SW 1271 (cell line): ENCODE results near the gene OOSP4A.

Source experiments
- DNase-seq, 2 experiments: peaks; one replicate each; lab custom pipeline; 2025; lab: John Stamatoyannopoulos, UW

The OOSP4A gene

GRCh38 chr11:59963733-59964132, at the start of gene OOSP4A:
Gene OOSP4A, plus strand, starts transcription at chr11:59964033. Its CDS starts 0 bp downstream, at chr11:59964033.
- DNase-seq = no peak

DNA sequence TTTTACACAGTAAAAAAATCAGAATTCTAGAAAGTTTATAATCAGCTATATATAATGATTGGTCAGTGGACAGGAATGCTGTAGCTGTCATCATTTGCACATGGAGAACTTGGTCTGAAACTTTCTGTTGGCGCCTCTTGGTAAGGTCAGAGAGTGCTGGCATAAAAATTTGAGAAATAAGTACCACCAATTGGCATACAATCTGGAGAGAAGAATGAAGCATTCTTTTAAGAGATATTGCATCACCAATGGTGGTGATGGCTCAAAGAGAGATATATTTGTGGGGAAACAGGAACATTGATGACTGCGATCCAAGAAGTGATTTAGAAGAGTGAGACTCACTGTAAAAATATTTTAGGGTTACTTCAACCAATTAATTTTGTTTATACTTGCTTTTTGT, 45.4 kb upstream of the OOSP4A start:
- no peak for DNase-seq

GRCh38 chr11:59918987-59919589, 44.7 kb upstream of the OOSP4A start:
- DNase-seq = peak; percentile 10 to 54

DNA sequence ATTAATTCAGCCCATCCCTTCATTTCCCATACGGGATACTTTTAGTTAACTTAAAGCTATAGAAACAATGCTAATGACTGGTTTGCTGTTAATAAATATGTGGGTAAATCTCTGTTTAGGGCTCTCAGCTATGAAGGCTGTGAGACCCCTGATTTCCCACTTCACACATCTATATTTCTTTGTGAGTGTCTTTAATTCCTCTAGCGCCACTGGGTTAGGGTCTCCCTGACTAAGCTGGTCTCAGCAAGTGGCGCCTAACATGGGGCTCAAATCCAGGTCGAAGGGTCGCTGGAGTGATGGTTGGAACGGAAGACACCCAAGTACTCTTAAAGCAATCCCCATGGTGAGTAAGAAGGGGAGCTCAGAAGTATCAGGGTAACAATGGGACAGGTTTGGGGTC, 40.0 kb upstream of the OOSP4A start:
- DNase-seq = no peak

DNA sequence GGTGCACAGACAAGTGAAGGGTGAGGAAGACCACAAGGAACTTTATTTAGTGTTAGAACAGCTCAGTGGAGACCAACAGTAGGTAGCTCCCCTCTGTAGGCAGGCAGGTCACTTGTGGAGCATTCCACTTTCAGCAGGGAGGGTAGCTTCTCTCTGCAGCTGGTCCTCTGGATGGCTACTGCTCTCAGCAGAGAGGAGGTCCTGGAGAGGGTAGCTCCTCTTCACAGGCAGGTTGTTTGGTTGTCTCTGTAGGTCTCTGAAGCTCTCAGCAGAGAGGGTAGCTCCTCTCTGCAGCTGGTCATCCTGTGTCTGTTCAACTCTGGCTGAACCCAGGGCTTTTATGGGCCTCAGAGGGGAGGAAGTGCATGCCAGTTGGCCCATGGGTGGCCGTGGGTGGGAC, 32.1 kb upstream of the OOSP4A start:
- no peak for DNase-seq

DNA sequence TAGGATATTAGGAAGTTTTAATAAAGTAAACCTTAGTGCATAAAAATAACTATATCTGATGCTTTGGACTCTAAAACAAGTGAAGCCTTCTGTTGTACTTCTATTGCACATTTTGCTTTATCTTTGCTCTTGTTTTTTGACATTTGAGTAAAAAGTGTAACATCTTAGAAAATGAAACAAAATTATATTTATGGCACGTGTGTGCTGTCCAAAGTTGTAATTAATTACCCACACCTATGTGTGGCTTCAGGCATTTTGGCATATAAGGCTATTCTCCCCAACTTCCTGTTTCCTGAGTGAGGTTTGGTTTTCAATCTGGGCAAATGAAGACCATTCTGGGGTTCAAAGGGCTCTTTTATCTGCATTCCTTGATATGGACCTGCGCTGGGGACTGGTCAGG, 25.7 kb upstream of the OOSP4A start, which contains the start of gene OOSP1:
Gene OOSP1 (plus strand): TSS at position 301 of the 400 bp plus-strand sequence. CDS start 23 bp downstream, at position 324.
- no peak for DNase-seq

DNA sequence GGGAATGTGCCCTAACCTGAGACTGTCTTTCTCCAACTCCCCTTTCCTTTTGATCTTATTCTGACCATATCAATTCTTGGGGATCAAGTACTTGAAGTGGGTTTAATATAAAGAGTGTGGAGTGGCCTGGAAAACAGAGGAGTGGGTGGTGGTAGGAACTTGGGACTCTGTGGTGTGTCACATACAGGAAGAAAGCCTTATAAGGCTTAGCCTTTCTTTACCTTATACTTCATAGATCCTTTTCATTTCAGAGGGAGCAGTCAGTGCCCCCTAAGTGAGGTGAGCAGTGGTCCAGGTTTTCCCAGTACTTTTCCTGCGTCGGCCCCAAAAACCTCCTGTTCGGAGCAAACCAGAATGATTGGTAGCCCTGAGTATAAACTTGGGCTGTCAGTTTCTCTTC, 25.1 kb upstream of the OOSP4A start:
- DNase-seq = no peak

- DNase-seq = no peak
Observed at GRCh38 chr11:59939482-59939881, 24.4 kb upstream of the OOSP4A start.

- no peak for DNase-seq
Observed at GRCh38 chr11:59941091-59941490, 22.7 kb upstream of the OOSP4A start.

DNA sequence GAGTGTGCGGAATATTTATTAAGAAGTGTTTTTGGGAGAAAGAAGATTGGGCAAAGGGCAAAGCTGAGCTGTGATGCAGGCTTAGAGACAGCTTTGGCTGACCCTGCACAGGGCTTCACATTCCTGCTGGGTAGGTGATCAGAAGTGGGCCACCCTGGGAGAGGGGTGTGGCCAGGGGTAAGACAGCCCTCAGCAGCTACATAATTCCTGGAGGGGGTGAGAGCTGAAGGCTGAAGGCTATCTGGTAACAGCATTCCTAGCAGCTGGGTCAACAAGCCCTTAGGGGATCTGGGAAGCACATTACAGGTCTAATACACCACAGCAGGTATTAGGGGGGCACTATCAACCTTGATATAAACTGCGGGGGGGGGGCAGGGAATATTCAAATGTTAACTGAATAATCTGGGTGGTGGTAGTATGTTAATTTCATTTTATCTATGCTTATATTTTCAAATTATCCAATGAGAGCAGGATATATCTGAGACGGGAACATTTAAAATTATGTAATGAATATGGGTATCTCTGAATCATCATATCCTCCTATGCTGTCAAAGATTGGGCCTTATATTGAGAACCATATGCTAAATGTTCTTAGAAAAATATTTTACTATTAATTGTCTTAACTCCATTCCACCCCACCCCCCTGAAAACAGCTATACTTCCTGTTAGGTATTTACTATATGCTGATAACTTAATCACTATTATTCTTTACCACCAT, 19.7 kb upstream of the OOSP4A start:
- DNase-seq = no peak

DNA sequence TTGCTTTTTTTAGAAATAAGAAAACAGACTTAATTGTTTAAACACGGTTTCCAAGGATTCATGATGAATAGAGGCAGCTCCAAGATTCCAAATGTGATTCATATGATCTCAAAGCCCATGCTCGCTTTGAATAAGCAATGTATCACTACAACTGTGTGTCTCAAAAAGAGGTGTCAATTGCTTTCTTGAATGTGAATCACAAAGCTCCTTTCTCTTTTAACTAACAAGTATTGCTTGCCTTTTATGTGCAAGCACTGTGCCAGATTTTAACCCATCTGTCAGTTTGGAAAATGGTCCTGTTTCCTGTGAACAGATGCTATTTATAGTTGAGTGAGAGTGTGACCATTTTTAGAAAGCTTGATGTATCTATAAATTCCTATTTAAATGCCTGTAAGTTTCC, 19.1 kb upstream of the OOSP4A start:
- no peak for DNase-seq

- no peak for DNase-seq
Observed at GRCh38 chr11:59953463-59954218, 10.2 kb upstream of the OOSP4A start.

DNA sequence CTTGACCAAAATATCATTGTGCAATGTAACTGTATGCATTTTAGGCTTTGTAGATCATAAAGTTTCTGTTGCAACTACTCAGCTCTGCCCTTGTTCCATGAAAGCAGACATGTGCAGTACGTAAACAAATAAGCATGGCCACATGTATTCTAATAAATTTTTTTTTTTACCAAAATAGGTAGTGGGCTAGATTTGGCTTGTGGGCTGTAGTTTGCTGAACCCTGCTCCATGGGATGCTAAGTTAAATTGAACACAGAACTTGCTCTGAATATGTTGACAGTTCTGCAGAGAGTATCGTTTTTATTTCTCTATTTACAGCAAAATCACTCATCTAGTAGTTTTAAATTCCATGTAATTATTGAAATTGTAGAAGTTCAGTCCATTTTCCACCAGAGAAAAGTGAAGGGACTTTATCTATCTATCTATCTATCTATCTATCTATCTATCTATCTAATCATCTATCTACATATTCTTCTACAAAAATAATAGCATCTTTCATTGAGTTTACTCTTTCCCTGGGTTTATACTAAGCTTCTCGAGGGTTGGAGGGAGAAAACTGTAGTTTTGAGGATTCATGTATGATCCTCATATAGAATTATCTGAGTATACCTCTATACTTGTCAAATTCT, 9.5 kb upstream of the OOSP4A start:
- DNase-seq = no peak

- DNase-seq = no peak
Observed at GRCh38 chr11:59957094-59957493, 6.7 kb upstream of the OOSP4A start.

DNA sequence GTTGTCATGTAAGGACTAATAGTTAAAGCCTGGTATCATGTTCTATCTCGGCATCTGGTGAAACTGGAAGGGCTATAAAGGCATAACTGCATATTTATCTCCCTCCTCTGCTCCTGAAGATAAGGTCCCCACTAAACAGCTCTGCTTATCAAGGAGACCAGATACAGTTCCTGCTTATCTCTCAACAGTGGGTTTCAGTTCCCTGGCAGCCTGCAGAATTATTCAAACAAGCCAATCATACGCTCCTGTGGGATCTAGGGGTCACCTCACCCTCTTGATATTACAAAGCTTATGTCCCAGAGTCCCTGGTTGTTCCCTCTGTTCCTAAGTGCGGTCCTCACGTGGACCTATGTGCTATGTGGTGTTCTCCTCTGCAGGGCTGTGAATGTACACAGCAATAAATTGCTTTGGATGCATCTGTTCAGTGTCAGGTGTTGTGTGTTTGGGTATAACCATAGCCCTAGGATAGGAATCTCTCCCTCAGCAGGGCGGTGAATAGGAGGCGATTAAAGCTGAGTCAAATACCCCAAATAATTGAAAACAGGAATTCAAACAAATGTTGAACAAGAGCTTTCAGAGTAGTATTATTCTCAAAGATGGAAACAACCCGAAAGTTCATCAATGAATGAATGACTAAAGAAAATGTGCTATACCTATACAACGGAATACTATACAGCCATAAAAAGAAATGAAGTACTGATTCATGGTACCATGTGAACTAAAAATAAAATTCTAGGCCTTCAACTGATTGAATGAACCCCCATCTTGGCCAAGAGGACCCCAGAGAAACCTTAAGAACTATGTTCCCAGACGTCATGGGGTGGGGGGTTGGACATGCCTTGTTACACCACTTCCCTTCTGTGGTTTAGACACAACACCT, 3.1 kb upstream of the OOSP4A start:
- DNase-seq = no peak

DNA sequence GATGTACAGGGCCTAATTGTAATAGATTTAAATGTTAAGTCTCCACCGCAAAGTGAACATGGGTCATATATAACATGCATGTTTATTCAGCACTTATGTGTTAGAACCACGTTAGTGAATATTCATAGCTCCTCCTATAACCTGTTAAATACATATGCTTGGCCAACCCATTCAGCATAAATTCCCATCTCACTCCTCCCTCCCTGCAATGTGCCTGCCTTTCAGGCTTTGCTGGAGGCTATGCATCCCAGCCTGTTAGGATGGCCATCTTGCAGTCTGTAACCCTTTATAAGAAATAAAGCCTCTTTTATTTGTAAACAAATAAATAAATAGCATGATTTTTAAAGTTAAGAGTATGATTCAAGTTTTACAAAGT, 1.7 kb upstream of the OOSP4A start:
- no peak for DNase-seq

DNA sequence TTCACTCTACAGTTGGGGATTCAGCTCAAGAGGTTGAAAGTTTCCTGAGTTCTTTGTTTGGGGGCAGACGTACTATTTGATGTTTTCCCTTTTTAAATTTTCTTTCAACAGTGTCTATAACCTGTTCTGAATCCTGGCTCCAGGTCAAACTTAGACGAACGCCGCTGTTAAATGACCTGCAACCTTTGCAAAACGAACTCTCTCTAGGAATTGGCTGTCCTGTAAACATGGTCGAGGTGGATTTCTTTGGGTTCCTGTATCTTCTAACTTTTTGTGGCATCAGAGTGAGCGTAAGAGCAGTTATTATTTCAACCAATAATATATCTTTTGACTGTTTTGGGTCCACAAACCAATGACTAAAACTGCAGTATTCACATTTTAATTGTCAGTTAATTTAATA, 1.6 kb downstream of the OOSP4A start:
- no peak for DNase-seq

DNA sequence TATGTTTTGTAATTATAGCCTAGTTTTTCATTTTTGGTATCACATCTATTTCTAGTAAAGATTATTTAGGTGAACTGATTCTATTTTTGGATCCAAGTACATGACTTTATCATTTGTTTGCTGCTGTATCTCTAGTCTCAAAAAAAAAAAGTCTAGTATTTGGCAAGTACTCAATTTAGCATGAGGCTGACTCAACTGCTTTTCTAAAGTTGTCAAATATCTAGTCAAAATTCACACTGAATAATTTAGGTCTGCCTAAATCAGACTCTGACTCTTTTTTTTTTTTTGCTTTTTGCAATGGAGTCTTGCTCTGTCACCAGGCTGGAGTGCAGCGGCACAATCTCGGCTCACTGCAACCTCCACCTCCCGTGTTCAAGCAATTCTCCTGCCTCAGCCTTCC, 2.4 kb downstream of the OOSP4A start:
- no peak for DNase-seq

DNA sequence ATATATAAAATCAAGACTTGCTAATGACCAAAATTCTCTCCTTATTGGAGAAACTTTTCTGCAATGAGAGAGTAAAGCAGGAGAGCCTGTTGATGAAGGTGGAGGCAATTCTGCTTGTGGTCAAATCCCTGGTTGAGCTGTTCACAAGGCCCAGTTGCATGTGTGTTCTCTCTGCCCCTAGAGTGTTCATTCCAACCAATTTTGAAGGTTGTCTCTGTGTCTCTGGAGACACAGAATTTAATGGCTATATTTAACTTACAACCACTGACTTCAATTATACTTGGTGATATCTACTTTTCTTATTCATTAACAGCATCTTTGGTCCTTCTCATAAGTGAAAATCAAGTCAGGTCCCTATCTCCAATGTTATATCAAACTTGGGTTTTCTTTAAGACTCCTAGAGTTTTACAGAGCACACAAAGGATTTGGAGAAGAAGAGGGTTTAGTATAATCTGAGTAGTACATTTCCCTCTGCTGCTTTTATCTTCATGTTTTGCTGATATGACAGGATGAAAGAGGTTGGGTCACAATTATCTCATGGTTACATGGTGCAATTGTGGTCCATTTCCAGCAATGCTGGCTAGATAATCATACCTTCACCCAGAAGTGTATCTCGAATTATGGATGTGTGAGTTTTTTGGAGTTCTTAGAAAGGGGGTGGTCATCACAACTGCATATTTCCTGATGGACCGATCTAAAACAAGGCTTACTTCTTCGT, 4.0 kb downstream of the OOSP4A start:
- no peak for DNase-seq

DNA sequence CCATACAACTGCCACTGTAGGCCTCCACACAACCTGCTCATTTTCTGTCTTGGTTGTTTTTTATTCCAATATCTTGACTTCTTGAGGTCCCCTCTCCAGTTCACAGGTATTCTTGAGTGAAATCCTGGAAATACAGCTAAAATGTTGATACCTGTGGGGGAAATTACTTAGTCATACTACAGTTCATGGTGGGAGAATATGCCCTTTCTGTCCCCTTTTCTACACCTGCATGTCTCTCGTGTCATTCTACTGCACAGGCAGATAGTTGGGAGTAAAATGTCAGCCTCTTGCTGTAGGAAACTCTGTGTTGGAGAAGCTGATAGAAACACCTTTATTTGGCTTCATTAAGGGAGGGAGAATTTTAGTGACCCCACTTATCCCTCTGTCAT, 4.6 kb downstream of the OOSP4A start:
- no peak for DNase-seq

- DNase-seq = no peak
Observed at GRCh38 chr11:59973097-59973496, 9.3 kb downstream of the OOSP4A start.
